Measurements from ENCODE around the gene ATP6V0D1. TPM values are rescaled to one million over a fixed set of nuclear protein-coding genes. Genes with fewer than 3 reads are reported as not detected.
A peak's percentile ranks its signal among the peaks of the same experiment; 100 is the strongest.

ATP6V0D1 gene
- polyA plus RNA-seq, 2 of the 4 experiments (the other 2 are of a cell fraction) = 45.7 to 103 TPM

DNA sequence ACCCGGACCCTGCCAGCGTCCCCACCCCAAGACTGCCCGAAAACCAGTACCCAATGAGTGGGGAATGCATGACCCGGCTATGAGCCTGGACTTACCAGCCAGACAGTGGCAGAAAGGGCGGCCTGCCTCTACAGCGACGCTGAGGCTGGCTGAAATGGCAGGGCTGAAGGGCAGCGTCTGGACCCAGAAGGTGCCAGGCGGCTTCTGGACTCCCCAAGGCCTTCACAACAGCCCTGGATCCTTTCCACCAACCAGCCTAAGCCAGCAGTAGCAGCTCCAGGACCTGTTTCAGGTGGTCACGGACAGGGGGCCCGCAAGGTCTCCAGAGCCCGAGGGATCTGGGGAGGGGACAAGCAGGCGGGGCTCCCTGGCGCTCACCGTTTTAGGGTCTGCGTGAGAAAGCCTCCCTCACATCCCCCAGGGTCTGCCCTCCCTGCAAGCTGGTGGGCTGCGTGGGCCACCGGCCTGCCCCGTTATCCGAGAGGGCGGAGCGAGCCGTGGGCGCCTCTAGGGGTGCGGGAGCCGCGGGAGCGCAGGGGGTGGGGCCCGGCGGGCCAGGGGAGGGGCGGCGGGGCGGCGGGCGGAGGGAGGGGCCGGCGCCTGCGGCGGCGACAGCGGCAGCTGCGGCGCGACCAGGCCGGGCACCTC is 47.4 kb upstream of the ATP6V0D1 start, which contains the start of gene RIPOR1:
Gene RIPOR1 (plus strand): TSS at position 608 of the 648 bp plus-strand sequence. CDS start 9,618 bp downstream, outside the sequence.
- no peak for FAIRE-seq
- no peaks in the 10 kb centered on the region for H3K9me3 ChIP-seq
- POLR2A ChIA-PET = interaction anchor here (0.5 to 1.0 kb wide), 3 partner anchors 48 to 343 kb away, joined by 3 to 5 read pairs (median 3); partner anchors contain the start of gene ATP6V0D1
- DNase-seq (ENCODE audit: low read depth in 1 of 2, low spot score in 1 of 2) = peak; percentile 42 to 80
- CTCF ChIA-PET = interaction anchor here (0.8 to 10.9 kb wide), 5 partner anchors 9 to 139 kb away, joined by 5 to 120 read pairs (median 8); partner anchors contain the start of genes ATP6V0D1 and CTCF
- WGBS (ENCODE audit: missing lambda C conversion rate) = 64% methylated on average over 13 of the region's 45 CpGs
- H3K4me1 ChIP-seq = peaks cover 57% of the 10 kb centered on the region
- peak; percentile 54 to 61 for ATAC-seq
- TF ChIP-seq RFX5 (IDR thresholded peaks at IDR 0.05) (no peak), NFE2L2 (conservative IDR thresholded peaks at IDR 0.05; ENCODE audit: low read length) (no peak), EHMT2 (IDR thresholded peaks at IDR 0.05; ENCODE audit: low read depth) (no peak), KDM1A (IDR thresholded peaks at IDR 0.05; ENCODE audit: low read depth) (no peak), ZNF302 (CRISPR knock-in tag; IDR thresholded peaks at IDR 0.05) (no peak), ZSCAN20 (CRISPR knock-in tag; IDR thresholded peaks at IDR 0.05) (no peak), HDAC2 (IDR thresholded peaks at IDR 0.05) (no peak), CHD4 (IDR thresholded peaks at IDR 0.05; ENCODE audit: borderline replicate concordance) (no peak), GATA3 (IDR thresholded peaks at IDR 0.05; ENCODE audit: borderline replicate concordance) (no peak)
- TF ChIP-seq, protein P1, sequence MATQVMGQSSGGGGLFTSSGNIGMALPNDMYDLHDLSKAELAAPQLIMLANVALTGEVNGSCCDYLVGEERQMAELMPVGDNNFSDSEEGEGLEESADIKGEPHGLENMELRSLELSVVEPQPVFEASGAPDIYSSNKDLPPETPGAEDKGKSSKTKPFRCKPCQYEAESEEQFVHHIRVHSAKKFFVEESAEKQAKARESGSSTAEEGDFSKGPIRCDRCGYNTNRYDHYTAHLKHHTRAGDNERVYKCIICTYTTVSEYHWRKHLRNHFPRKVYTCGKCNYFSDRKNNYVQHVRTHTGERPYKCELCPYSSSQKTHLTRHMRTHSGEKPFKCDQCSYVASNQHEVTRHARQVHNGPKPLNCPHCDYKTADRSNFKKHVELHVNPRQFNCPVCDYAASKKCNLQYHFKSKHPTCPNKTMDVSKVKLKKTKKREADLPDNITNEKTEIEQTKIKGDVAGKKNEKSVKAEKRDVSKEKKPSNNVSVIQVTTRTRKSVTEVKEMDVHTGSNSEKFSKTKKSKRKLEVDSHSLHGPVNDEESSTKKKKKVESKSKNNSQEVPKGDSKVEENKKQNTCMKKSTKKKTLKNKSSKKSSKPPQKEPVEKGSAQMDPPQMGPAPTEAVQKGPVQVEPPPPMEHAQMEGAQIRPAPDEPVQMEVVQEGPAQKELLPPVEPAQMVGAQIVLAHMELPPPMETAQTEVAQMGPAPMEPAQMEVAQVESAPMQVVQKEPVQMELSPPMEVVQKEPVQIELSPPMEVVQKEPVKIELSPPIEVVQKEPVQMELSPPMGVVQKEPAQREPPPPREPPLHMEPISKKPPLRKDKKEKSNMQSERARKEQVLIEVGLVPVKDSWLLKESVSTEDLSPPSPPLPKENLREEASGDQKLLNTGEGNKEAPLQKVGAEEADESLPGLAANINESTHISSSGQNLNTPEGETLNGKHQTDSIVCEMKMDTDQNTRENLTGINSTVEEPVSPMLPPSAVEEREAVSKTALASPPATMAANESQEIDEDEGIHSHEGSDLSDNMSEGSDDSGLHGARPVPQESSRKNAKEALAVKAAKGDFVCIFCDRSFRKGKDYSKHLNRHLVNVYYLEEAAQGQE (IDR thresholded peaks at IDR 0.05) = no peak
- TF ChIP-seq, protein P2, sequence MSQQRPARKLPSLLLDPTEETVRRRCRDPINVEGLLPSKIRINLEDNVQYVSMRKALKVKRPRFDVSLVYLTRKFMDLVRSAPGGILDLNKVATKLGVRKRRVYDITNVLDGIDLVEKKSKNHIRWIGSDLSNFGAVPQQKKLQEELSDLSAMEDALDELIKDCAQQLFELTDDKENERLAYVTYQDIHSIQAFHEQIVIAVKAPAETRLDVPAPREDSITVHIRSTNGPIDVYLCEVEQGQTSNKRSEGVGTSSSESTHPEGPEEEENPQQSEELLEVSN (IDR thresholded peaks at IDR 0.05; ENCODE audit: borderline replicate concordance, low read depth) = no peak
- TF ChIP-seq, protein P3, sequence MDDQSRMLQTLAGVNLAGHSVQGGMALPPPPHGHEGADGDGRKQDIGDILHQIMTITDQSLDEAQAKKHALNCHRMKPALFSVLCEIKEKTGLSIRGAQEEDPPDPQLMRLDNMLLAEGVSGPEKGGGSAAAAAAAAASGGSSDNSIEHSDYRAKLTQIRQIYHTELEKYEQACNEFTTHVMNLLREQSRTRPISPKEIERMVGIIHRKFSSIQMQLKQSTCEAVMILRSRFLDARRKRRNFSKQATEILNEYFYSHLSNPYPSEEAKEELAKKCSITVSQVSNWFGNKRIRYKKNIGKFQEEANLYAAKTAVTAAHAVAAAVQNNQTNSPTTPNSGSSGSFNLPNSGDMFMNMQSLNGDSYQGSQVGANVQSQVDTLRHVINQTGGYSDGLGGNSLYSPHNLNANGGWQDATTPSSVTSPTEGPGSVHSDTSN (IDR thresholded peaks at IDR 0.05) = no peak
- TF ChIP-seq, protein P4, sequence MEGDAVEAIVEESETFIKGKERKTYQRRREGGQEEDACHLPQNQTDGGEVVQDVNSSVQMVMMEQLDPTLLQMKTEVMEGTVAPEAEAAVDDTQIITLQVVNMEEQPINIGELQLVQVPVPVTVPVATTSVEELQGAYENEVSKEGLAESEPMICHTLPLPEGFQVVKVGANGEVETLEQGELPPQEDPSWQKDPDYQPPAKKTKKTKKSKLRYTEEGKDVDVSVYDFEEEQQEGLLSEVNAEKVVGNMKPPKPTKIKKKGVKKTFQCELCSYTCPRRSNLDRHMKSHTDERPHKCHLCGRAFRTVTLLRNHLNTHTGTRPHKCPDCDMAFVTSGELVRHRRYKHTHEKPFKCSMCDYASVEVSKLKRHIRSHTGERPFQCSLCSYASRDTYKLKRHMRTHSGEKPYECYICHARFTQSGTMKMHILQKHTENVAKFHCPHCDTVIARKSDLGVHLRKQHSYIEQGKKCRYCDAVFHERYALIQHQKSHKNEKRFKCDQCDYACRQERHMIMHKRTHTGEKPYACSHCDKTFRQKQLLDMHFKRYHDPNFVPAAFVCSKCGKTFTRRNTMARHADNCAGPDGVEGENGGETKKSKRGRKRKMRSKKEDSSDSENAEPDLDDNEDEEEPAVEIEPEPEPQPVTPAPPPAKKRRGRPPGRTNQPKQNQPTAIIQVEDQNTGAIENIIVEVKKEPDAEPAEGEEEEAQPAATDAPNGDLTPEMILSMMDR (IDR thresholded peaks at IDR 0.05) = no peak
- TF ChIP-seq, protein P5, sequence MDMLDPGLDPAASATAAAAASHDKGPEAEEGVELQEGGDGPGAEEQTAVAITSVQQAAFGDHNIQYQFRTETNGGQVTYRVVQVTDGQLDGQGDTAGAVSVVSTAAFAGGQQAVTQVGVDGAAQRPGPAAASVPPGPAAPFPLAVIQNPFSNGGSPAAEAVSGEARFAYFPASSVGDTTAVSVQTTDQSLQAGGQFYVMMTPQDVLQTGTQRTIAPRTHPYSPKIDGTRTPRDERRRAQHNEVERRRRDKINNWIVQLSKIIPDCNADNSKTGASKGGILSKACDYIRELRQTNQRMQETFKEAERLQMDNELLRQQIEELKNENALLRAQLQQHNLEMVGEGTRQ (IDR thresholded peaks at IDR 0.05) = no peak
- H3K27ac ChIP-seq = peak within 1 kb of the TSS; percentile 81 to 93
- peak within 1 kb of the TSS; percentile 89 for H3K4me2 ChIP-seq
- peak within 1 kb of the TSS; percentile 73 for H3K4me3 ChIP-seq

DNA sequence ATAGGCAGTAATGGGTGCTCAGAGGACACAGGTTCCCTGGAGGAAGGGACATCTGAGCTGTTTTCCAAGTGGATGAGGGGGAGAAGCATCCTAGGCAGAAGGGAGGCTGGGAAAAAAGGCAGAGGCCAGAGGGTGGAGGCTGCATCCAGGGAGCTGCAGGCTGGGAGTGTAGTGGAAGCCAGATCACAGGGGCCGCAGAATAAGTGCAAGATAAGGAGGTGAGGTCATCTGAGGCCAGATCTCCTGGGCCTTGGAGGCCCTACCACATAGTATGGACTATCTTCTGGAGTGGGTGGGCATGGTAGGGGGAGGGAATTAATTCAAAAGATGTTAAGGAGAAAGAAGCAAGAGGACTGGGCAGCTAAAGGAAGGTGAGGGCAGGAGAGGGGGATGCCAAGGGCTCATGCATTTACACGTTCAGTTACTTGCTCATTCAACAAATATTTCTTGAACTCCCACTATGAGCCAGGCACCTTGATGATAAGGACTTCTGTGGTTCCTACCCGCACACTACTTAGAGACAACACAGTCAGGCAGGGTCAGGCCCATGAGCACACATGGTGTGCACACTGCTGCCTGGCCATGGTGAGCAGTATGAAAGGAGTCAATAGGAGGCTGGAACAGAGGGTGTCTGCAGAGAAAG is 45.3 kb upstream of the ATP6V0D1 start:
- Histone ChIP-seq H3K9me3 (no peaks in the 10 kb centered on the region), H3K4me1 (peaks cover 56% of the 10 kb centered on the region), H3K4me2 (0 out of 3 replicates have a peak overlapping the region, but pooled peaks have one; percentile 52), H3K27ac (no peak overlapping the region), H3K4me3 (no peak overlapping the region)
- DNase-seq (ENCODE audit: low read depth in 1 of 2, low spot score in 1 of 2) (no peak), ATAC-seq (no peak), FAIRE-seq (no peak)
- TF ChIP-seq, protein P6, sequence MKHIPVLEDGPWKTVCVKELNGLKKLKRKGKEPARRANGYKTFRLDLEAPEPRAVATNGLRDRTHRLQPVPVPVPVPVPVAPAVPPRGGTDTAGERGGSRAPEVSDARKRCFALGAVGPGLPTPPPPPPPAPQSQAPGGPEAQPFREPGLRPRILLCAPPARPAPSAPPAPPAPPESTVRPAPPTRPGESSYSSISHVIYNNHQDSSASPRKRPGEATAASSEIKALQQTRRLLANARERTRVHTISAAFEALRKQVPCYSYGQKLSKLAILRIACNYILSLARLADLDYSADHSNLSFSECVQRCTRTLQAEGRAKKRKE (CRISPR knock-in tag; IDR thresholded peaks at IDR 0.05; ENCODE audit: low read depth) = no peak
- TF ChIP-seq JUNB (IDR thresholded peaks at IDR 0.05) = no peak
- TF ChIP-seq MAZ (IDR thresholded peaks at IDR 0.05; ENCODE audit: borderline replicate concordance, low read depth, low read length) = no peak
- POLR2A ChIA-PET = no interaction called here
- CTCF ChIA-PET = interaction anchor here (1.0 to 8.7 kb wide), 7 partner anchors 9 to 142 kb away, joined by 3 to 301 read pairs (median 9); partner anchors contain the start of genes CARMIL2 and CTCF
- 75% methylated on average over 3 of the region's 3 CpGs for WGBS (ENCODE audit: missing lambda C conversion rate)
